ENCODE measurements around the gene OTOP3.

The OTOP3 gene

GRCh38 chr17:74947041-74947754 is 11.5 kb downstream of the OTOP3 start:
- Histone ChIP-seq H3F3A (ENCODE audit: insufficient read depth) (no peaks in the 10 kb centered on the region), H3K27me3 (ENCODE audit: low read length) (no peaks in the 10 kb centered on the region), H3K9me3 (ENCODE audit: insufficient read depth, low read length) (no peaks in the 10 kb centered on the region), H4K20me1 (ENCODE audit: low read depth, low read length) (no peaks in the 10 kb centered on the region), H3K4me2 (ENCODE audit: low read depth, low read length, poor library complexity, severe bottlenecking) (no peak overlapping the region), H3K36me3 (ENCODE audit: low read length) (no peaks in the 10 kb centered on the region), H3K79me2 (ENCODE audit: insufficient read depth, low read length) (no peaks in the 10 kb centered on the region), H3K4me3 (ENCODE audit: insufficient read depth, low read length, poor library complexity, severe bottlenecking) (no peak overlapping the region), H2AFZ (ENCODE audit: low read depth, low read length, severe bottlenecking) (no peak overlapping the region), H3K9ac (ENCODE audit: low read length) (no peak overlapping the region), H3K9me2 (replicated peaks; ENCODE audit: insufficient read depth, low read length) (no peaks in the 10 kb centered on the region), H3K27ac (ENCODE audit: low read depth, low read length) (no peak overlapping the region)
- TF ChIP-seq EZH2phosphoT487 (conservative IDR thresholded peaks at IDR 0.05; ENCODE audit: low read length), result no peak
- no peak for TF ChIP-seq CTCF (IDR thresholded peaks at IDR 0.05; ENCODE audit: insufficient read depth, low read length, poor library complexity, severe bottlenecking)

GRCh38 chr17:74949455-74950115 is 13.9 kb downstream of the OTOP3 start:
- no peak overlapping the region for H3K4me3 ChIP-seq (ENCODE audit: insufficient read depth, low read length, poor library complexity, severe bottlenecking)
- H3K4me2 ChIP-seq (ENCODE audit: low read depth, low read length, poor library complexity, severe bottlenecking), result no peak overlapping the region
- no peak overlapping the region for H2AFZ ChIP-seq (ENCODE audit: low read depth, low read length, severe bottlenecking)
- no peaks in the 10 kb centered on the region for H3F3A ChIP-seq (ENCODE audit: insufficient read depth)
- H3K9me2 ChIP-seq (replicated peaks; ENCODE audit: insufficient read depth, low read length), result no peaks in the 10 kb centered on the region
- H3K36me3 ChIP-seq (ENCODE audit: low read length), result no peaks in the 10 kb centered on the region
- no peaks in the 10 kb centered on the region for H4K20me1 ChIP-seq (ENCODE audit: low read depth, low read length)
- TF ChIP-seq EZH2phosphoT487 (conservative IDR thresholded peaks at IDR 0.05; ENCODE audit: low read length), result no peak
- TF ChIP-seq CTCF (IDR thresholded peaks at IDR 0.05; ENCODE audit: insufficient read depth, low read length, poor library complexity, severe bottlenecking), result no peak
- H3K9me3 ChIP-seq (ENCODE audit: insufficient read depth, low read length), result no peaks in the 10 kb centered on the region
- no peaks in the 10 kb centered on the region for H3K27me3 ChIP-seq (ENCODE audit: low read length)
- H3K79me2 ChIP-seq (ENCODE audit: insufficient read depth, low read length), result no peaks in the 10 kb centered on the region
- no peak overlapping the region for H3K9ac ChIP-seq (ENCODE audit: low read length)
- no peak overlapping the region for H3K27ac ChIP-seq (ENCODE audit: low read depth, low read length)

DNA sequence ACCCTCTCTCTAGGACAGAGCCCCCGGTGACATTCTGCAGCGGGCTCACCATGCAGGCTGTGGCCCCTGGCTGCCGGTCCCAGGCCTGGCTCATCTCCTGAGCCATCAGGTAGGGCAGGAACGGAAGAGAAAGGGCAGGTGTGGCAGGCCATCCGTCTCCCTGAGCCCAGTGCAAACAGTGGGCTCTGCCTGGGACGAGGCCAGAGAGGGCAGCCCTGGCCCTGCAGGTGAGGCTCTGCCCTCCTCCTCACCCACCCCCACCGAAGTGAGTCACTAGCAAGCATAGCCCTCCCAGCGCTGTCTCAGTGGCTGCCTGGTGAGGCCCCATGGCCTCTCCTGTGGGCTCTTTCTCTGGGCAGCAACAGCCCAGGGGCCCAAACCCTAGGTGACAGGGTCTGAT is 14.5 kb downstream of the OTOP3 start:
- Histone ChIP-seq H3K79me2 (ENCODE audit: insufficient read depth, low read length) (no peaks in the 10 kb centered on the region), H2AFZ (ENCODE audit: low read depth, low read length, severe bottlenecking) (no peak overlapping the region), H3K27me3 (ENCODE audit: low read length) (no peaks in the 10 kb centered on the region), H3K9me3 (ENCODE audit: insufficient read depth, low read length) (no peaks in the 10 kb centered on the region), H3K27ac (ENCODE audit: low read depth, low read length) (no peak overlapping the region), H3K4me3 (ENCODE audit: insufficient read depth, low read length, poor library complexity, severe bottlenecking) (no peak overlapping the region), H3K36me3 (ENCODE audit: low read length) (no peaks in the 10 kb centered on the region), H3K4me2 (ENCODE audit: low read depth, low read length, poor library complexity, severe bottlenecking) (no peak overlapping the region), H3K9me2 (replicated peaks; ENCODE audit: insufficient read depth, low read length) (no peaks in the 10 kb centered on the region), H3F3A (ENCODE audit: insufficient read depth) (no peaks in the 10 kb centered on the region), H3K9ac (ENCODE audit: low read length) (no peak overlapping the region), H4K20me1 (ENCODE audit: low read depth, low read length) (no peaks in the 10 kb centered on the region)
- TF ChIP-seq EZH2phosphoT487 (conservative IDR thresholded peaks at IDR 0.05; ENCODE audit: low read length), result no peak
- TF ChIP-seq CTCF (IDR thresholded peaks at IDR 0.05; ENCODE audit: insufficient read depth, low read length, poor library complexity, severe bottlenecking), result no peak

All from SU-DHL-6 (cell line).